Gastrocnemius medialis (tissue), 4 donors: Measurements from ENCODE around the gene CGB7. TPM values are rescaled to one million over a fixed set of nuclear protein-coding genes. Genes with fewer than 3 reads are reported as not detected.
"Not testable (repeated sequence)": the region's sequence is repeated elsewhere in the genome, so short reads cannot be mapped to it uniquely, and the experiment has no call there.

Source experiments
- ATAC-seq, 2 donors: fragments of 150-250 bp; one replicate each; pipeline ENCODE4 v1.9.1; 2016
- DNase-seq, 2 donors: peaks; one replicate each; pipeline ENCODE4 v3.0.0-alpha.2; 2019
- H3K27ac ChIP-seq, 4 donors: fragments of 200-600 bp; sonication (generic); 1 replicate in 1 of 4; 2 replicates in 3 of 4; pipeline ENCODE4 v1.5.1; 2016 to 2018; ENCODE audit warnings: mild to moderate bottlenecking in 2 of 4, moderate library complexity in 1 of 4
- H3K27me3 ChIP-seq, 3 donors: fragments of 200-600 bp; sonication (generic) in 2 of 3; 1 replicate in 1 of 3; 2 replicates in 2 of 3; pipeline versions ENCODE4 v1.5.1 to v1.6.0; 2016 to 2019; ENCODE audit warnings: mild to moderate bottlenecking in 1 of 3, moderate library complexity in 1 of 3
- H3K36me3 ChIP-seq, 2 donors: fragments of 200-600 bp; sonication (generic) in 1 of 2; one replicate each; pipeline ENCODE4 v1.5.1; 2017 to 2018
- H3K4me1 ChIP-seq, 2 donors: fragments of 200-600 bp; sonication (generic) in 1 of 2; one replicate each; pipeline ENCODE4 v1.5.1; 2016 to 2017; ENCODE audit warnings: mild to moderate bottlenecking in 2 of 2
- H3K4me3 ChIP-seq, 4 donors: fragments of 200-600 bp; sonication (generic) in 3 of 4; 1 replicate in 1 of 4; 2 replicates in 3 of 4; pipeline ENCODE4 v1.5.1; 2016 to 2019; ENCODE audit warnings: mild to moderate bottlenecking in 2 of 4
- H3K9me3 ChIP-seq, 3 donors: fragments of 200-600 bp; sonication (generic) in 2 of 3; 1 replicate in 1 of 3; 2 replicates in 2 of 3; pipeline ENCODE4 v1.5.1; 2016 to 2019
- POLR2A ChIP-seq, 2 donors: fragments of 450-650 bp; IDR thresholded peaks; one replicate each; pipeline ENCODE4 v1.6.1; 2017; ENCODE audit warnings: antibody characterized with exemption in 2 of 2, mild to moderate bottlenecking in 2 of 2, moderate library complexity in 2 of 2
- in situ Hi-C, 4 donors: fragments of 200-750 bp; cut with MboI; loops; one replicate each; pipeline versions ENCODE4 v1.15.0 to v1.8.0; 2017; ENCODE audit warnings: low sequenced_read_pairs in 4 of 4
- intact Hi-C: fragments of 100-400 bp; cut with DNase I; formaldehyde crosslinking; loops from one replicate; pipeline ENCODE4 v1.15.1; 2023; ENCODE audit warnings: low total_unique reads
- total RNA-seq, 4 donors: library from RNA; depleted of rRNA; stranded (reverse); fragments of >200 nt; gene quantifications; one replicate each; pipeline versions ENCODE4 v1.1.0 to v1.2.3, GENCODE V29; 2016
- TF ChIP-seq, protein P1 (sequence below), 5 experiments: fragments of 450-650 bp in 3 of 5; fragments of 200-600 bp in 2 of 5; sonication (generic) in 2 of 5; IDR thresholded peaks in 4 of 5; conservative IDR thresholded peaks in 1 of 5; 1 replicate in 4 of 5; 2 replicates in 1 of 5; pipeline ENCODE4 v1.5.1; 2016 to 2019; ENCODE audit warnings: antibody characterized with exemption in 5 of 5, mild to moderate bottlenecking in 3 of 5, moderate library complexity in 3 of 5

The CGB7 gene
- total RNA-seq, 4 donors from 2014 or later: 0.42 to 1.1 TPM; not detected in 2

GRCh38 chr19:49020342-49020741, 37.2 kb downstream of the CGB7 start:
- peaks cover 14 to 19% of the 10 kb centered on the region in 2 donors for H3K4me1 ChIP-seq
- H3K27me3 ChIP-seq: peaks cover 0 to 11% (median 8%) of the 10 kb centered on the region in 3 donors
- H3K4me3 ChIP-seq: no peak overlapping the region
- H3K27ac ChIP-seq: no peak overlapping the region
- intact Hi-C loops (no loop called here), in situ Hi-C loops (no loop called here)
- DNase-seq (no peak), ATAC-seq (no peak)
- TF ChIP-seq POLR2A (IDR thresholded peaks at IDR 0.05): no peak
- TF ChIP-seq, protein P1, sequence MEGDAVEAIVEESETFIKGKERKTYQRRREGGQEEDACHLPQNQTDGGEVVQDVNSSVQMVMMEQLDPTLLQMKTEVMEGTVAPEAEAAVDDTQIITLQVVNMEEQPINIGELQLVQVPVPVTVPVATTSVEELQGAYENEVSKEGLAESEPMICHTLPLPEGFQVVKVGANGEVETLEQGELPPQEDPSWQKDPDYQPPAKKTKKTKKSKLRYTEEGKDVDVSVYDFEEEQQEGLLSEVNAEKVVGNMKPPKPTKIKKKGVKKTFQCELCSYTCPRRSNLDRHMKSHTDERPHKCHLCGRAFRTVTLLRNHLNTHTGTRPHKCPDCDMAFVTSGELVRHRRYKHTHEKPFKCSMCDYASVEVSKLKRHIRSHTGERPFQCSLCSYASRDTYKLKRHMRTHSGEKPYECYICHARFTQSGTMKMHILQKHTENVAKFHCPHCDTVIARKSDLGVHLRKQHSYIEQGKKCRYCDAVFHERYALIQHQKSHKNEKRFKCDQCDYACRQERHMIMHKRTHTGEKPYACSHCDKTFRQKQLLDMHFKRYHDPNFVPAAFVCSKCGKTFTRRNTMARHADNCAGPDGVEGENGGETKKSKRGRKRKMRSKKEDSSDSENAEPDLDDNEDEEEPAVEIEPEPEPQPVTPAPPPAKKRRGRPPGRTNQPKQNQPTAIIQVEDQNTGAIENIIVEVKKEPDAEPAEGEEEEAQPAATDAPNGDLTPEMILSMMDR (IDR thresholded peaks at IDR 0.05 in 4 of 5, conservative IDR thresholded peaks at IDR 0.05 in 1 of 5): no peak
- peaks cover 0 to 10% of the 10 kb centered on the region in 2 donors for H3K36me3 ChIP-seq
- no peaks in the 10 kb centered on the region for H3K9me3 ChIP-seq

DNA sequence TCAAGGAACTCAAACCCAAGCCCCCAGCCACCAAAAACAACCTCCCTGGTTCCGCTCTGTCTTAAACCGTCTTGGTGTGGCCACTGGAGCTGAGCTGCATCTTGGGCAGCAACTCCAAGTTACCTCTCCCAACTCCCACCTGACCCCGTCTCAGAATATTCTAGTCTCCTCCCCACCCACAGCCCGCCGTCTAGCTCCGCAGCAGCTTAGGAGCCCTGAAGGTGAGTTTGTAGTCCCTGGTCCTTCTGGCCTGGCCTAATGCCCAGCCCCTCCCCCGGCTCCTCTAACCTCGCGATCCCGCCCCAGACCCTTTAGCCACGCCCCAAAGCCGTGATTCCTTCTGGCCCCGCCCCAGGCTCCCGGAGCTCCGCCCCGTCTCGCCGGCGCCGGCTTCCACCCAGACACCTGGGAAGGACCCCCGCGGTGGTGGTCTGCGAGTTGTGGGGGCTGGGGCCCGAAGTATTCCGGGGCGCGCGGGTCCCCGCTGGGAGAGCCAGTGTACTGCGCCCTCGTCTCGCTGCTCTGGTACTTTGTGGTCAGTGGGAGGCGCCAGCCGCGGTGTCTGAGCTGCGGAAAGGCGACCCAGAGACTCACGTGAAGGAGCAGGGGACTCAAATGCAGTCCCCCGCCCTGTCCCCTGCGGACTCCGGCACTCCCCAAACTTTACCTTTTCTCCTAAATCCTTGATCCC, 38.2 kb downstream of the CGB7 start:
- H3K36me3 ChIP-seq: peaks cover 0 to 19% of the 10 kb centered on the region in 2 donors
- peak overlapping the region; percentile 55 to 72 (median 57) for H3K4me3 ChIP-seq
- intact Hi-C loops (no loop called here), in situ Hi-C loops (no loop called here)
- no peak overlapping the region for H3K27ac ChIP-seq
- peaks cover 0 to 11% (median 8%) of the 10 kb centered on the region in 3 donors for H3K27me3 ChIP-seq
- peak; percentile 59 to 70 for DNase-seq
- peak; percentile 63 to 77 for ATAC-seq
- H3K9me3 ChIP-seq: no peaks in the 10 kb centered on the region
- no peak for TF ChIP-seq POLR2A (IDR thresholded peaks at IDR 0.05)
- TF ChIP-seq, protein P1 (IDR thresholded peaks at IDR 0.05 in 4 of 5, conservative IDR thresholded peaks at IDR 0.05 in 1 of 5): no peak
- H3K4me1 ChIP-seq: peaks cover 14 to 19% of the 10 kb centered on the region in 2 donors

DNA sequence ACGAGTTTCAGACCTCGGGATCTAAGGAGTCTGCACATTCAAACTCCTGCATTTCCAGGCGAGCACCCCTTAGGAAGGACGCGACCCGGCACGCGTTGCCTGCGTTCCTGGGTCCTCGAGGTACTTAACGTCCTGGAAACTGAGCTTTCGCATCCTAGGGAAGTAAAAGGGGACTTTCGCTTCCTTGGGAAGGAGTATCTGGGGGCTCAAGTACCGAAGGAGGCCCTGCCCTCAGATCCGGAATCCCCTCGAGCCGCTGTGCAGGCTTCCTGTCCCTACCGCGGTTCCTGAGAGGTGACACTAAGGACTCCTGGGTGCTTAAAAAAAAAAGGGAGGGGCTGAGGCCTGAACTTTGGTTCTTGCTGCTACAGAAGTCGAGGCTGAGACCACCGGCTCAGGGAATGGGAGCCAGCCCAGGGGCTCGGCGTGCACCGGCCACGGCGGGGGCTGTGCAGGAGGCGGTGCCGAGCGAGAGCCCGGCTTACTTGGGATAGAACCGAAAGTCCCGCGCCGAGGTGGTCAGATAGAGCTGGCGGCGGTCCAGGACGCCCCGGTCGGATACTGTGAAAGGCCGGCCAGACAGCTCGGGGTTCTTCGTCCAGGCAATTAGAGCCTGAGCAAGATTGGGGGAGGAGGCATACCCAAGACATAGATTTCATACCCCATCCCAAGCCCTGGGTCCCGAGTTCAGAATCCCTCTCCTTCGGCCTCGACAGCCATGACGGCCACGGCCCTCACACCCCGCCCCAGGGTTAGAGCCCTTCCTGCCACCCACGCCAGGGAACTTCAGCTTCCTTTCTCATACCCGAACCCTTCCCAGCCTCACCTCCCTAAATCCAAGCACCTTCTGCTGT, 38.9 kb downstream of the CGB7 start:
- H3K27ac ChIP-seq: peak overlapping the region in 1 of 4 donors; percentile 2
- in situ Hi-C loops, DNase-seq, H3K9me3 ChIP-seq, intact Hi-C loops: not testable (repeated sequence)
- peaks cover 14 to 19% of the 10 kb centered on the region in 2 donors for H3K4me1 ChIP-seq
- peak; percentile 16 to 31 for ATAC-seq
- H3K4me3 ChIP-seq: peak overlapping the region; percentile 55 to 72 (median 57)
- peaks cover 0 to 11% (median 8%) of the 10 kb centered on the region in 3 donors for H3K27me3 ChIP-seq
- peaks cover 0 to 25% of the 10 kb centered on the region in 2 donors for H3K36me3 ChIP-seq

GRCh38 chr19:49017666-49018351, 39.7 kb downstream of the CGB7 start:
- DNase-seq: peak in 1 of 2 donors; percentile 35
- TF ChIP-seq, protein P1 (IDR thresholded peaks at IDR 0.05 in 4 of 5, conservative IDR thresholded peaks at IDR 0.05 in 1 of 5): peak; percentile 19 to 53 (median 36)
- TF ChIP-seq POLR2A (IDR thresholded peaks at IDR 0.05): no peak
- in situ Hi-C loops (no loop called here), intact Hi-C loops (no loop called here)
- H3K9me3 ChIP-seq: no peaks in the 10 kb centered on the region
- no peak overlapping the region for H3K27ac ChIP-seq
- ATAC-seq: peak; percentile 32 to 62
- peak overlapping the region; percentile 55 to 72 (median 57) for H3K4me3 ChIP-seq
- H3K4me1 ChIP-seq: peaks cover 14 to 19% of the 10 kb centered on the region in 2 donors
- H3K27me3 ChIP-seq: peaks cover 0 to 11% (median 8%) of the 10 kb centered on the region in 3 donors
- H3K36me3 ChIP-seq: peaks cover 0 to 30% of the 10 kb centered on the region in 2 donors
